HCT116 (cell line): ENCODE data around the gene UGT1A3. TPM values are rescaled to one million over a fixed set of nuclear protein-coding genes. Genes with fewer than 3 reads are reported as not detected.

Source experiments
- ATAC-seq: fragments of 200-7000 bp; cut with Tn5 transposase; 2 replicates; pipeline ENCODE4 v1.9.1; 2020; ENCODE audit warnings: mild to moderate bottlenecking, moderate library complexity
- BruUV-seq: library from RNA; stranded (reverse); fragments of 400-500 nt; replicated peaks from 2 replicates; lab custom pipeline; 2021; lab: Mats Ljungman, UMichigan
- CTCF ChIA-PET: fragments of 300-600 bp; sonication (Branson Sonifier 250); formaldehyde crosslinking; loops from one replicate; lab custom pipeline; 2021; ENCODE audit warnings: antibody characterized with exemption; lab: Charles Lee
- POLR2A ChIA-PET: fragments of 300-600, 350-600 bp; sonication (Branson Sonifier 250); formaldehyde crosslinking; loops from one replicate; lab custom pipeline; 2021; ENCODE audit warnings: antibody characterized with exemption; lab: Charles Lee
- RAD21 ChIA-PET, 2 experiments: fragments of 300-600 bp; sonication (Branson Sonifier 250); formaldehyde crosslinking; loops; one replicate each; lab custom pipeline; 2023; ENCODE audit warnings: low total read pairs in 2 of 2; ENCODE audit not compliant: uncharacterized antibody in 2 of 2, unreplicated experiment in 2 of 2, low non-redundant PET in 1 of 2; lab: Charles Lee
- DNase-seq: peaks from one replicate; pipeline ENCODE4 v3.0.0-alpha.2; 2010; ENCODE audit warnings: low read depth, low spot score
- H2AFZ ChIP-seq: fragments of 200-600 bp; shearing (Covaris generic), sonication (generic); 2 replicates; pipeline ENCODE4 v1.6.1; 2017; ENCODE audit warnings: low read depth, mixed run types, mixed read lengths, antibody characterized with exemption, low read length; ENCODE audit not compliant: poor library complexity, severe bottlenecking
- H3K27ac ChIP-seq: 2 replicates; pipeline ENCODE4 v1.5.1; 2012; ENCODE audit warnings: low read depth, low read length
- H3K27me3 ChIP-seq: fragments of 200-600 bp; sonication (generic); 2 replicates; pipeline ENCODE4 v1.6.1; 2016; ENCODE audit warnings: mixed run types, low read length, mixed read lengths; ENCODE audit not compliant: insufficient read depth
- H3K36me3 ChIP-seq, 2 experiments: fragments of 200-500 bp in 1 of 2; fragments of 200-600 bp in 1 of 2; sonication (Bioruptor generic) in 1 of 2; sonication (generic) in 1 of 2; 2 replicates each; pipeline versions ENCODE4 v1.5.1 to v1.6.1; 2014 to 2016; ENCODE audit warnings: low read length in 2 of 2, inconsistent platforms in 1 of 2, mixed read lengths in 1 of 2, mixed run types in 1 of 2; ENCODE audit not compliant: insufficient read depth in 2 of 2, control insufficient read depth in 1 of 2
- H3K4me1 ChIP-seq, 2 experiments: fragments of 200-600 bp in 1 of 2; sonication (generic) in 1 of 2; 2 replicates each; pipeline versions ENCODE4 v1.5.1 to v1.6.1; 2012 to 2017; ENCODE audit warnings: low read length in 2 of 2, inconsistent platforms in 1 of 2, mild to moderate bottlenecking in 1 of 2, mixed read lengths in 1 of 2, mixed run types in 1 of 2, moderate library complexity in 1 of 2; ENCODE audit not compliant: insufficient read depth in 2 of 2, control insufficient read depth in 1 of 2
- H3K4me2 ChIP-seq: fragments of 200-600 bp; sonication (generic); 2 replicates; pipeline ENCODE4 v1.6.1; 2017; ENCODE audit warnings: mixed run types, low read length, mixed read lengths
- H3K4me3 ChIP-seq, 2 experiments: fragments of 200-600 bp in 1 of 2; sonication (generic) in 1 of 2; replicated peaks in 1 of 2; 2 replicates each; pipeline ENCODE4 v1.5.1; 2011 to 2016; ENCODE audit warnings: low read length in 2 of 2, control low read depth in 1 of 2, low read depth in 1 of 2, mild to moderate bottlenecking in 1 of 2, mixed read lengths in 1 of 2, mixed run types in 1 of 2
- H3K79me2 ChIP-seq: fragments of 200-600 bp; sonication (generic); 2 replicates; pipeline ENCODE4 v1.6.1; 2017; ENCODE audit warnings: mild to moderate bottlenecking, mixed run types, low read length, moderate library complexity, mixed read lengths; ENCODE audit not compliant: insufficient read depth
- H3K9ac ChIP-seq: fragments of 200-600 bp; sonication (generic); 2 replicates; pipeline ENCODE4 v1.6.1; 2016; ENCODE audit warnings: low read length, mixed read lengths
- H3K9me2 ChIP-seq: fragments of 200-600 bp; sonication (generic), shearing (Covaris generic); 2 replicates; pipeline ENCODE4 v1.6.1; 2017; ENCODE audit warnings: mixed run types, mild to moderate bottlenecking, moderate library complexity; ENCODE audit not compliant: insufficient read depth
- H3K9me3 ChIP-seq, 2 experiments: fragments of 200-500 bp in 1 of 2; fragments of 200-600 bp in 1 of 2; sonication (Bioruptor generic) in 1 of 2; sonication (generic) in 1 of 2; 2 replicates each; pipeline ENCODE4 v1.6.1; 2014 to 2017; ENCODE audit warnings: low read length in 2 of 2, mixed read lengths in 2 of 2, inconsistent platforms in 1 of 2, low read depth in 1 of 2, mild to moderate bottlenecking in 1 of 2, mixed run types in 1 of 2, moderate library complexity in 1 of 2; ENCODE audit not compliant: control insufficient read depth in 1 of 2, insufficient read depth in 1 of 2
- H4K20me1 ChIP-seq: fragments of 200-600 bp; sonication (generic), shearing (Covaris generic); 2 replicates; pipeline ENCODE4 v1.6.1; 2017; ENCODE audit warnings: mixed run types, mild to moderate bottlenecking, moderate library complexity; ENCODE audit not compliant: insufficient read depth
- ATF3 ChIP-seq: IDR thresholded peaks from 2 replicates; pipeline ENCODE4 v1.6.1; 2012
- CBX3 ChIP-seq: IDR thresholded peaks from 2 replicates; pipeline ENCODE4 v1.6.1; 2012; ENCODE audit warnings: low read depth
- CTCF ChIP-seq, 3 experiments: fragments of 200-600 bp in 1 of 3; sonication (generic) in 1 of 3; IDR thresholded peaks in 2 of 3; conservative IDR thresholded peaks in 1 of 3; 2 replicates each; pipeline ENCODE4 v1.5.1; 2012 to 2017; ENCODE audit warnings: low read depth in 2 of 3, low read length in 2 of 3, antibody characterized with exemption in 1 of 3, borderline replicate concordance in 1 of 3, control low read depth in 1 of 3, mild to moderate bottlenecking in 1 of 3, mixed read lengths in 1 of 3, mixed run types in 1 of 3, moderate library complexity in 1 of 3; ENCODE audit not compliant: insufficient read depth in 1 of 3
- EGR1 ChIP-seq: IDR thresholded peaks from 2 replicates; pipeline ENCODE4 v1.6.1; 2012; ENCODE audit warnings: low read depth
- ELF1 ChIP-seq: IDR thresholded peaks from 2 replicates; pipeline ENCODE4 v1.6.1; 2012; ENCODE audit warnings: low read depth, borderline replicate concordance
- EZH2phosphoT487 ChIP-seq: fragments of 200-600 bp; IDR thresholded peaks from 2 replicates; pipeline ENCODE4 v1.6.1; 2018; ENCODE audit warnings: antibody characterized with exemption, borderline replicate concordance
- FOSL1 ChIP-seq: IDR thresholded peaks from 2 replicates; pipeline ENCODE4 v1.6.1; 2012; ENCODE audit warnings: low read depth
- JUND ChIP-seq: IDR thresholded peaks from 2 replicates; pipeline ENCODE4 v1.6.1; 2012
- MAX ChIP-seq: IDR thresholded peaks from 2 replicates; pipeline ENCODE4 v1.6.1; 2012
- POLR2A ChIP-seq: IDR thresholded peaks from 2 replicates; pipeline ENCODE4 v1.7.0; 2011; ENCODE audit warnings: borderline replicate concordance; ENCODE audit not compliant: insufficient read depth, insufficient read length; ENCODE audit errors: extremely low read depth
- POLR2AphosphoS5 ChIP-seq: IDR thresholded peaks from 2 replicates; pipeline ENCODE4 v1.6.1; 2011; ENCODE audit warnings: mild to moderate bottlenecking, low read depth, low read length, moderate library complexity
- RAD21 ChIP-seq: IDR thresholded peaks from 2 replicates; pipeline ENCODE4 v1.6.1; 2012; ENCODE audit warnings: low read depth, mild to moderate bottlenecking
- REST ChIP-seq: IDR thresholded peaks from 2 replicates; pipeline ENCODE4 v1.6.1; 2012; ENCODE audit warnings: low read depth
- SIN3A ChIP-seq: IDR thresholded peaks from 2 replicates; pipeline ENCODE4 v1.6.1; 2012; ENCODE audit warnings: low read depth
- SP1 ChIP-seq: IDR thresholded peaks from 2 replicates; pipeline ENCODE4 v1.6.1; 2012; ENCODE audit warnings: low read depth
- SRF ChIP-seq: IDR thresholded peaks from 2 replicates; pipeline ENCODE4 v1.6.1; 2012; ENCODE audit warnings: low read depth
- TCF7L2 ChIP-seq: IDR thresholded peaks from 2 replicates; pipeline ENCODE4 v1.7.0; 2011; ENCODE audit warnings: borderline replicate concordance, inconsistent platforms; ENCODE audit not compliant: insufficient read depth, insufficient read length; ENCODE audit errors: extremely low read depth
- YY1 ChIP-seq: IDR thresholded peaks from 2 replicates; pipeline ENCODE4 v1.6.1; 2011; ENCODE audit warnings: low read length, low read depth, moderate library complexity, mild to moderate bottlenecking; ENCODE audit not compliant: insufficient replicate concordance; ENCODE audit errors: extremely low read depth
- ZBTB33 ChIP-seq: IDR thresholded peaks from 2 replicates; pipeline ENCODE4 v1.6.1; 2011; ENCODE audit warnings: mild to moderate bottlenecking, low read length, moderate library complexity; ENCODE audit not compliant: insufficient replicate concordance; ENCODE audit errors: extremely low read depth
- intact Hi-C: fragments of 100-400 bp; cut with micrococcal nuclease; formaldehyde crosslinking; loops from 2 replicates; pipeline ENCODE4 v1.10.0; 2022
- total RNA-seq: library from RNA; stranded (reverse); gene quantifications from one replicate; pipeline ENCODE4 v1.2.1, GENCODE V29; 2021; ENCODE audit not compliant: unreplicated experiment

Gene UGT1A3
- total RNA-seq, 1 experiment from 2014 or later, result not detected

GRCh38 chr2:233705911-233706506, 22.8 kb upstream of the UGT1A3 start:
- no peaks in the 10 kb centered on the region for H3K9me3 ChIP-seq
- no peaks in the 10 kb centered on the region for H3K4me1 ChIP-seq

More at GRCh38 chr2:233705911-233706506, 22.8 kb upstream of the UGT1A3 start:
- Histone ChIP-seq H4K20me1 (no peaks in the 10 kb centered on the region), H3K4me2 (no peak overlapping the region), H3K27me3 (no peaks in the 10 kb centered on the region), H3K27ac (no peak overlapping the region), H3K79me2 (no peaks in the 10 kb centered on the region), H3K36me3 (no peaks in the 10 kb centered on the region), H3K9me2 (no peaks in the 10 kb centered on the region), H3K9ac (no peak overlapping the region), H3K4me3 (no peak overlapping the region), H2AFZ (no peak overlapping the region)
- ChIA-PET RAD21 (no interaction called here), CTCF (no interaction called here), POLR2A (no interaction called here)
- DNase-seq, result no peak
- TF ChIP-seq EGR1 (no peak), ATF3 (no peak), YY1 (no peak), REST (no peak), SP1 (no peak), POLR2AphosphoS5 (no peak), MAX (no peak), SRF (no peak), ZBTB33 (no peak), POLR2A (no peak), CTCF (IDR thresholded peaks at IDR 0.05 in 2 of 3, conservative IDR thresholded peaks at IDR 0.05 in 1 of 3; ENCODE audit: borderline replicate concordance in 1 of 3, insufficient read depth in 1 of 3, low read depth in 2 of 3, low read length in 2 of 3) (no peak), CBX3 (no peak), ELF1 (no peak), JUND (no peak), SIN3A (no peak), FOSL1 (no peak), RAD21 (no peak), TCF7L2 (no peak), EZH2phosphoT487 (no peak)
- ATAC-seq, result no peak
- intact Hi-C loops, result no loop called here
- no TSS peak for BruUV-seq
